NCI-H774 (cell line): Measurements from ENCODE around the gene COL28A1.
"Not testable (repeated sequence)": the region's sequence is repeated elsewhere in the genome, so short reads cannot be mapped to it uniquely, and the experiment has no call there.

Experiments
- DNase-seq: peaks from one replicate; lab custom pipeline; 2025; lab: John Stamatoyannopoulos, UW

COL28A1 gene

DNA sequence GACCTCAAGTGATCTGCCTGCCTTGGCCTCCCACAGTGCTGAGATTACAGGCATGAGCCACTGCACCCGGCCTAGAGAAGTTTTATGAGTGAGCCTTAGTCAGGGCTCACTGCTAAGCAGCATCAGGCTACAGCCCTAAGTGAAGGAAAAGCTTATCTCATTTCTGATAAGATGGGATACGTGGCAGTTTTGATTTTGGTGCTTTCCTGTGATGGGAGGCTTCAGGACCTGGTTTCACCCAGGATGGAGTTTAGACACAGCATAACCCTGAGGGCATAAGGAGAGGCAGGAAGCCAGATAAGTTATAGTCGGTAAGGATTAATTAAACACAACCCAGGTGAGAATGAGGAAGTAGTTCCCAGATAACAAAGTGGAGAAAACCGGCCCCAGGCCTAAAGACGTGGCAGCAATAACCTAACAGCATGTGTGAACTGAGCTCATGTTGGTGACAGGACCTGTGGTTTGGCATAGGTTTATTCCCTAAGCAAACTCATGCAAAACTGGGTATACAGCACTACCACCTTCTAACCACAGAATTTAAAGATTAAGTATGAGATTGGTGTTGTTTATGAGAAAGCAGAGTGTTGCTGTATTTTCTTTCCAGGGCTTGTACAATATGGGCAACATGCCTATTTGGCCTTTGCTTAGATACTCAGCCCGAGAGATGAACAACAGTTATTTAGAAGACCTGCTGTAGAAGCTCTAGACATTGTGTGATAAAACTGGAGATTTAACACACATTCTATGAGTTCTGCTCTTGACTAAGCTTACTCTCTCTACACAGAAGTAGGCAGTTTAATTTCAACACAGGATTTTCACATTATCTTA is 119.4 kb downstream of the COL28A1 start:
- no peak for DNase-seq

DNA sequence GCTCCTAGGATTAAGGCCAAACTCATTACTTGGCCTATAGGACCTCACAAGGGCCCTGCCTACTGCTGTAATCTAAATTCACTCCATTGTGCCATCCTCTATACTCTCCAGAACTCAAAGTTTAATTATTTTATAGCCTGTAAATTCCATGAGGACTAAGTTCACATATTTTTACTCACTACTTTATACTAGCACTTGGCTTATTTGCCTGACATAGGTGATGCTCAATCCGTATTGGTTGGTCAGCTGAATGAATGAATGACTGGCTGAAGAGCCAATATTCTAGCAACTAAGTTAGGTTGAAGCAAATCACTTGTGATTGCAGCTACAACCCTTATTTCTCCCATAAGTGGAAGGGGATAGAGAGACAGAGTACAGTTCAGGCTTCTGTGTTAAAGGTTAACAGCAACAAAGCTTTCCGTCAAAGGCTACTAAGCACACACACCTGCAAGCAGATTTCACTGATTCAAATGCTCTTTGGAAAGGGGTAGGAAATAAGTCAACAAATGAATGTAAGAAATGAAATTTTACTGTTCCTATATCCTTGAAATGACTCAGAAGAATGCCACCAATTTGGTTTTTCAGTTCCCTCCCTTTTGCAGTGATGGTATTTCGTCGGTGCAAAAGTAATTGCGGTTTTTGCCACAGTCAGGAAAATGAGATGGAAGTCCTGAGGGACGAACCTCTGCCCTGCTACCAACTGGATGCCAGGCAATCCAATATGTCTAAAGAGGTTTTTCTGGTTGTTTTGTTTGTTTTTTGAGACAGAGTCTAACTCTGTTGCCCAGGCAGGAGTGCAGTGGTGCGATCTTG is 120.7 kb downstream of the COL28A1 start:
- no peak for DNase-seq

DNA sequence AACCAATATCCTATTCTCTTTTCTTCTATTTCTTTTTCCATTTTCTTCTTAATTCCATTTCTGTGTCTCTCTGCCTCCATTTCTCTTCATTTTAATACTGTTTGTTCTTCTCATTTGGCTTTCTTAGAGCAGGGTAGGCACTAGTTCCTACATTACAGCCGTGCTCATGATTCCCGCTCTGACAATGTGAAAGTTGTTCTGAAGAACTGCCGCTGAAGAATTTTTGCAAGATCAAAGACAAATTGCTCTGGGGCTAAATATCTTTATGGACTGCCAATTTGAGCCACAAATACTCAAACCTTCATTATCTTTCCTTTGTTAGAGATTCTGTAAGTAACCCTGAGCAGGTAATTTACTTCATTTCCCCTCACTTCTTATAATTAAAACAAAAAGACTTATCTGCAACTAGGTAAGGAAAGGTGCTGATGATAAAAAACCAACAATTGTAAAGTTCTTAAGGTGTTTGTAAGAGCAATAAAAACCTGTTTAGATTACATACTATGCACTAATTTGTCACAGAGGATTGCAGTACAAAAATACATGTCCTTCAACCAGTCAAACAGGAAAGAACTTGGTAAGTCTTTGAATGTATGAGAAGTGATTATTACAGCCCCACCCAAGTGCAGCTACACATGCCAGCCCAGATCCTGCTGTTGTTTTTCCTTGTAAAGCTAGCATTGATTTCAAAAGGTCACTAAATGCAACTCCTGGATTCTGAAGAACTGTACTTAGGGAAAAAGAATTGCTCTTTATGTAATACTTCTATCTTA is 127.5 kb downstream of the COL28A1 start:
- DNase-seq: no peak

DNA sequence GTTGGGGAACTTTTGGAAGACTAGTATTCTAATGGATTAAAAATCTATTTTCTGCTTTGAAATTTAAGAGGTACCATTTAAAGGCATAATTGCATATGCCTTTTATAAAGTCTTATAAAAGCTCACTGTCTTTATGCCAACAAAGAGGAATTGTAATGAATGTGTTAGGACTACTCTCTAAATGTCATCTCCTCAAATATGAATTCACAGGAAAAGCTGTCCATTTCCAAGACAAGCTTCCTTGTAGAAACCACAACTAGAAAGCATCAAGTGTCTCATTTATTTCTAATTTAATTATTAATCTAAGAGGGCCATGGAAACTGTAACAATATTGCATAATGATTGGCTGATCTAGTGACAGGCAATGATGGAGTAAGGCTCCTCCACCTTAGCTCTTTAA is 130.2 kb downstream of the COL28A1 start:
- DNase-seq: no peak

DNA sequence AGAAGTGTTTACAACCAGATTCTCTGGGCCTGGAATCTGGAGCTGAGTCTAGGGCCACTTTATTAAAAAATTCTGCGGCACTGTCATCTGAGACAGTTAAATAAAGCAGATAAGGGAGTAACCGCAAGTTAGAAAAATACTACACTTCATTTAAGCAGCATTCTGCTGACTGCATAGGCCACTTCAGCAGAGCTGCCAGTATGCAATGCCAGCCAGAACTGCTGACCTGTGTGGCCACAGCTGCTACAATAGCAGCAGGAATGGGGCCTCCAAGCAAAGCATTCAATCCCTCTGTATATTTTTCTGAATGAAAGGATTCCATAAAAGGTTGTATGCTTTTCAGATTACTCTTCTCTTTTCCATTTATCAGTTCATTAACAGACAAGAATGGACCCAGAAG is 136.0 kb downstream of the COL28A1 start:
- DNase-seq: no peak

DNA sequence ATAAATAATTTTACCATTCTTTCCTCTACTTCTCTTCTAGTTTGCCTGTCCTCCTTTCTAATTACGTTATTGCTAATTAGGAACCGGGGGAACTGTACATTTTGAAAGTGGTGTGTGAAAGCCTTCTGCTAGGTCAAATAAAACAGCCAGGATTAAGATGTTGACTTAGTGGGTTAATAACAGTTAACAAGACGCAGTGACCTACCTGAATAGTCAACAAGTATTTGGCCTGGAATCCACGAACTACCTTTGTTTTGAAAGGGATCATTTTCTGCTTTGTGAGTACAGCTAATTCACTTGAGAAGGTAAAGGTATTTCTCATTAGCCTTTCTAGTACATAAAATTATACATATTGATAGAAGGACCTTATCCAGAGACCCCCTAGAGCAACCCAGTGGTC is 139.9 kb downstream of the COL28A1 start:
- DNase-seq: no peak

DNA sequence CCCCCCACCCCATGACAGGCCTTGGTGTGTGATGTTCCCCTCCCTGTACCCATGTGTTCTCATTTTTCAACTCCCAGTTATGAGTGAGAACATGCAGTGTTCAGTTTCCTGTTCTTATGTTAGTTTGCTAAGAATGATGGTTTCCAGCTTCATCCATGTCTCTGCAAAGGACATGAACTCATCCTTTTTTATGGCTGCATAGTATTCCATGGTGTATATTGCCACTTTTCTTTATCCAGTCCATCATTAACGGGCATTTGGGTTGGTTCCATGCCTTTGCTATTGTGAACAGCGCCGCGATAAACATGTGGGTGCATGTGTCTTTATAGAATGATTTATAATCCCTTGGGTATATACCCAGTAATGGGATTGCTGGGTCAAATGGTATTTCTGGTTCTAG is 147.5 kb downstream of the COL28A1 start:
- DNase-seq: not testable (repeated sequence)

DNA sequence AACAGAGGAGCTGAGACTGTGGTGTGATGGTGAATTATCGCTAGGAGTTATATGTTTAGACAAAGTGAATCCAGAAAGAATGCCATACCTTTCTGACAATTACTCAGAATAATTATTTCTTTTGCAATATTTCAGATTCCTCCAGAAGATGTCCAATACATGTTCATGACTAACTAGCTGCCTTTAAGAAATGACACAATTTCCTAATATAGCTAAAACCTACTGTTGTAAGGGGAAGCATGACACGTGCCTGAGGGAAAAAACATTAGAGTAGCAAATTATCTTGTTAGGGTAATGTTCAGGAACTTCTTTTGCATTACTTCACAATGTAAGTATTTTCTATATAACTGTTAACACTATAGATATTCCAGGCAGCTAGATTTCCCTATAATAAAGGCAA is 150.3 kb downstream of the COL28A1 start:
- no peak for DNase-seq

DNA sequence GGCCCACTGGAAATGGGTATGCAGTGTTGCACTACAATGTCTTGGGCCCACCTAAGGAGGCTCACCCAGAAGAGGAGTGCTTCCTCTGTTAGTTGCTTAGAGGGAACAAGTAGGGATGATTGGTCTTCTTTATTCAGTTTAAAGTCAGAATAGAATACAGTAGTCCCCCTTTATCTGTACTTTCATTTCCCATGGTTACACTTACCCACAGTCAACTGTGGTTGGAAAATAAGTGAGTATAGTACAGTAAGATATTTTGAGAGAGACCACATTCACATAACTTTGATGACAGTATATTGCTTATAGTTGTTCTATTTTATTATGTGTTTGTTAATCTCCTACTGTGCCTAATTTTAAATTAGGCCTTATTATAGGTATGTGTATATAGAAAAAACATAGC is 151.4 kb downstream of the COL28A1 start:
- DNase-seq: no peak

DNA sequence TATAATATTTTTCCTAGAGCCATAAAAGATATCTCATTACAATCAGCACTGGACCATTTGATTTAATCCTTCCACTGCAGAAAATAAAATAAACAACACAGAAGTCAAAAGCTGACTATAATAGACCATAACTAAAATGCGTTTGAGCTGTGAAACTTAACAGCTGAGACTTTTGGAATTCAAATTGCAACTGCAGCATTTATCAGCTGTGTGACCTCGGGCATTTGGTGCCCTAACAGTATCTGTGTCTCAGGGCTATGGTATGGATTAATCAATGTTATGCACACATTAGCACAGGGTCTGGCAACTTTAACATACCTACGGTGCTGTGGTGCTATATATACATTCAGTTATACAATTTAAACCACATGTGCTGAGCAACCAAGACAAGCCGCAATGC is 160.1 kb downstream of the COL28A1 start:
- DNase-seq: no peak

DNA sequence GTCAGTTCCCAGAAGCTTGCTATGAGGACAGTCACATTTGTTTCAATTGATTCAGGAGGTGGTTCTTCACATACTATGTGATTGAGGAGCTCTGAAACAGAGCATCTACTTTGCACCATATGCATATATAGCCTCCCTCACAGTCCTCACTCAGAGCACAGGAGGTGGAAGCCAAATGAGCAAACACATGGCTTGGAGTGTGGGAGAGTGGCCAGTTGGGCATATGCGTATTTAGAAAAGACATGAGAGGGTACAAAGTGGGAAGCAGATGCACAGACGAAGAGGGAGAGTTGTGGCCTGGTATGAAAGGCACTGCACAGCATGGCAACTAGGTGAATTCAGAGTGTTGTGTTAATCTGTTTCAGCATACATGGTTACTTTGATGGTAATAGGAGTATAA is 165.6 kb downstream of the COL28A1 start:
- no peak for DNase-seq

DNA sequence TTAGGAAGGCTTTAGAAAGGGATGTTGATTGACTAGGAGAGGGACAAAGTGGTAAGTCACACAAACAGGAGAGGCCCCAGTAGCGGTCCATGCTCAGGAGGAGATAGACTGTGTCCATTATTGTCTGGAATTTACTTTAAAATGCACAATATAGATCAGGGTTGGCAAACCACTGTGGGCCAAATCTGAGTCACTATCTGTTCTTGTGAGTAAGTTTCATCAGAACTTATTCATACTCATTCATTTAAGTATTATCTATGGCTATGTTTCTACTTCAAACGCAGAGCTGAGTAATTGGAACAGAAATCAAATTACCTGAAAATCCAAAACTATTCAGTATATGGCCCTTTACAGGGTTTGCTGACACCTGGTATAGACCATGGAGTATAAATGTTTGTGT is 166.5 kb downstream of the COL28A1 start:
- no peak for DNase-seq

DNA sequence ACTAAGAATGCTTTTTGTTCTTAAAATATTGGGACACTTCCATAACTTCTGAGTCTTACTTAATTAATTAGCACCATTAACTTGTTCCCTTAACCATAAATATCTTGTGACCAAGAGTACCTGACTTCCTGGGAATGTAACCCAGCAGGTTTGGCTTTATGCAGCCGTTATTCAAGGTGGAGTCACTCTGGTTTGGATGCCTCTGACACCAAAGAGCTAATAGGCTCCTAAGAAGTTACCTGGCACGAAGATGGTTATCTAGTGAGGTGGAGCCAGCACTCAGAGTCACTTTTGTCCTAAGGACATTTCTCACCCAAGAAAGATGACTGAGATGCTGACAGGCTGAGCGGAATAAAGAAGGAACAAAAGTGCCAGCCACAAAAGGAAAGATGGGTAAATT is 181.0 kb downstream of the COL28A1 start:
- DNase-seq: no peak

DNA sequence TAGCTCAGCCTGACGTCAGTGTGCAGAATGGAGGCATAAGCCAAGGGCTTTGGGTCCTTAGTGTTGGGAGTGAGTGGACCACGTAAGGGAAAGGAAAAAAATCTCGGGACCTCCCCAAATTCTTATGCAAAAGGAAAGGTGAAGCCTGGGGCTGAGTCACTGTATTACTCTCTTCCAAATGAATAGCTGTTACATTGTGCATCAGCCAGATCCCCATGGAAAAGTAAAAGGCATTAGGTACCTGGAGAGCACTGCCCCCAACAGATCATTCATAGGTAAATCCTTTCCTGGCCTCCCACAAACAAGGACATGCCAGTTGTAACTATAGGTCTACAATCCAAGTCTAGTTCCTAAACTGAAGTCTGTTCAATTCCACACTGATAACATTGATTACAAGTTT is 182.8 kb downstream of the COL28A1 start:
- DNase-seq: no peak

DNA sequence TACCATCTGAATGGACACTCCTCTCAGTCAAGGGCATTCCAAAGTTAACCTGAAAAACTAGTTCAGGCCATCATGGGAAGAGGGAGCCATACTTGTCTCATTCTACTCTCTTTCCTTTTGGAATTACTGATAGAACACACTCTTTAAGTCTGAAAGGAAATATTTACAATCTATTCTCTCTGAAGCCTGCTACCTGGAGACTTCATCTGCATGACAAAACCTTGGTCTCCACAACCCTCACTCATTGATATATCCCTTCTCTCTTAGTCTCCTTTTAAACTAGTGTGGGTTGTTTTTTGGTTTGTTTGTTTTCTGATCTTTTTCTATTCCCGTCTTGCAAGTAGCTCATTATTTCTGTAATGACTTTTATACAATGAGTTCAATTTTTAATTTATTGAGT is 183.8 kb downstream of the COL28A1 start:
- DNase-seq: no peak

DNA sequence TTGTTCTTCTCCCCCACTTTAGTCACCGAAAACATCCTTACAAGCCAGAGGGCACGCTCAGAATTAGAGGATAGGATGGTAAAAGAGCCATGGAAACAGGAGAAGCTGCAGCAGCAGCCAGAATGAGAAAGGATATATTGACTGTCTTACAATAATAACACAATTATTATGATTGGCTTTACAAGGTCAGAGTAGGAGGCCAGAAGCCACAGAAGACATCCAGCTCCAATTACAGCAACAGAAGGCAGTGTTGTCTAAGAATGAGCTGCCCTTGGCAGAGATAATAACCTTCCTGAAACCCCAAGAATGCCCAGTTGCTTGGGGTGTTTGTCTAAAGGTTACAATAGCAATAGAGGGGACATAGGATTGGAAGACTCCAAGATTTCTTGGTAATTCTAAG is 184.5 kb downstream of the COL28A1 start:
- DNase-seq: no peak

DNA sequence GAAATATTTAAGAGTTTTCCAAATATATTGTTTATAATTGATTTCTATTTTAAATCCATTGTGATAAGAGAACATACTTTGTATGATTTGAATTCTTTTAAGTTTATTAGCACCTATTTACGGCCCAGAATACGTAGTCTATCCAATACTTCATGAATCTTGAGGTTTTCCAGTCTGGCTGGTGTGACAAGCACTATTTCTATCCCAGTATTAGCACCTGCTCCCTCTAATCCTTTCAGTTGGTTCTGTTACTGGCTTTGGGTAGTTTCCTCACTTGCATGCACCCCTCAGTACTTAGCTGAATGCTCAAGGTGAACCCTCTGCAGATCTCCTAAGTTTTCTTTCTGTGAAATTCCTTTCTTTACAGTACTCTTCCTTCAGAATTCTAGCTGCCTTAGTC is 186.5 kb downstream of the COL28A1 start:
- no peak for DNase-seq

DNA sequence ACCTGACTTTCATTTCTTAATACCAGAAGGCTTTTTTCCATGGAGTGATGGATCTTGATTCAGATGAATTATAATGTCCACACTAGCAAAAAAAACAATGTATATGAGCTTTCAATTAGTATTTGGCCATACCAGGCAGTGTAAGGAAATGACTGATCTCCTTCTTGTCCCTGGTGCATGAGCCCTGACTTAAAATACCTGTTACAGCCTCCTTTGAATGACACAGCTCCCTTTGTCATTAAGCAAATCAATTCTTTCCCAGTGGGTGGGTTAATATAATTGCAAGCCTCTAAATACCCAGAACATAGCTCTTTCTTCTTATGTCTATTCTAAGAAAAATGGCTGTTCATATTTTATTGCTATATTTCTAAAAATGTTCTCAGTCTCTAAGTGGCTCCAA is 188.6 kb downstream of the COL28A1 start:
- no peak for DNase-seq

DNA sequence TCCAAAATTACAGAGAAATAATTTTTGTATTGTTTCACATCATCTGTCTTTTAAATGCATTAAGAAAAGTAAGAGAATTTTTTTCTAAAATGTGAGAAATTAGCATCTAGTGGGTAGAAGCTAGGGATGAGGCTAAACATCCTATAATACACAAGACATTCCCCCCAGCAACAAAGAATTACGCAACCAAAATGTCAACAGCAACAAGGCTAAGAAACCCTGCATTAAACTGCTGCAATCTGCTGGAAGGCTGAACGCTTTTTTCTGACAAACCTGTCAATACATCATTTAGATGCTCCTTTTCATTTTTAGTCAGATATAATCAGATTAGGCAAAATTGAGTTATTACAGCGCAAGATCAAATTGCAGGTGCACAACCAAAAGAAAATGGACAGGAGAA is 191.1 kb downstream of the COL28A1 start:
- DNase-seq: no peak

DNA sequence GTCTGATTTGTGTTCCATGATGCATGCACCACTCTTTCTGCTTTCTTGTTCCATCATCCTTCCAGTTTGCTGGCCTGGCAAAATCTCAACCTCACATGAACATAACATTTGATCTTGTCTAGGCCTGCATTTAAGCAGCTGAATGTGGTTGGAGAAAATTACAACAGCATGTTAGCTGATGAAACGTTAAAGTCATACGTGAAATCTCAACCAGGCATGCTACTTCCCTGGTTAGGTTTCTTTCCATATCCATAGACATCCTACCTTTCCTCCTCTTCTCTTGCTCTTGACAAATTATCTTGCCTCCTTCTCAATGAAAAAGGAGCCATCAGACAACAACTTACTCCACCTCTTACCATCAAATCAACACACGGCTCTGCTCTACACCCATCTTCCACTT is 199.8 kb downstream of the COL28A1 start:
- no peak for DNase-seq

DNA sequence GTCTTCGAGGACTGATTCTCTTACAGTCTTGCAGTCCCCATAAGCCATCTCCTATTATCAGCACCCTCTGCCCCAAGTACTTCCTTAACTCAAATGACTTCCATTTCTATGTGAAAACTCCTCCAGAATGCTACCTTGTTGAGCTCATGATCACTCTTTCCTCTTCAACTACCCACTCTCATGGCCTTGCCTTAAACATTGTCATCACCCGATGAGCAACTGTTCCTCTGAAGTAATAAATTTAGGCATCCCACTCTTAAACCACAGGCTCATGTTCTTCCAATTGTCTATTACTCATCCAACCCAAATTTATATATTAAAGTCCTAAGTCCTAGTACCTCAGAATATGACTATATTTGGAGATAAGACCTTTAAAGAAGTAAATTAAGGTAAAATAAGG is 200.5 kb downstream of the COL28A1 start:
- DNase-seq: no peak

DNA sequence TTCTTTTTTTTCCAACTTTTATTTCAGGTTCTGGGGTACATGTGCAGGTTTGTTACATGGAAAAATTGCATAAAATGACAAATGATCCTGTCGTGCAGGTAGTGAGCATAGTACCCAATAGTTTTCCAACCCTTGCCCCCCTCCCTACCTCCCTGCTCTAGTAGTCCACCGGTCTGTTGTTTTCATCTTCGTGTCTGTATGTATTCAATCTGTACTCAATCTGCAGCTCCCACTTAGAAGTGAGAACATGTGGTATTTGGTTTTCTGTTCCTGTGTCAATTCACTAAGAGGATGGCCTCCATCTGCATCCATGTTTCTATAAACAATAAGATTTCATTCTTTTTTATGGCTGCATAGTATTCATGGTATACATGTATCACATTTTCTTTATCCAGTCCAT is 202.1 kb downstream of the COL28A1 start:
- no peak for DNase-seq

DNA sequence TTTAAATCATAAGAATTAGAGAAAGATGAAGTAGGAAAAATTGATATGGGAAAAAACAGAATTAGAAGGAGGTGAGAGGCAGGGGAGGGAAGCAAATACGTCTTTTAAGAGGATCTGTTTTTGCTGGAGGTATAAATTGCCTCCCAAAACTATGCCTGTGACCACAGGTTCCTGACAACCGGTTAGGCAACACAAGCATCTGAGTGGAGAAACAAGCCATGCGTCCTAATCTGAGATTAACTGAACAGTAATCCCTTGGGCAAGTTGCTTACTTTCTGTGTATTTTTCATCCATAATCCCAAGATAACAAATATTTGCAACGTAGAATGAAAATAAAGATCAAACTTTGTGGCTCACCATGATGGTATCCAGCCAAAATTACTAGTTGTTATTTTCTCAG is 204.2 kb downstream of the COL28A1 start:
- no peak for DNase-seq
